Bronchial epithelial cell (primary cell): Measurements from ENCODE around the gene IL10. TPM values are rescaled to one million over a fixed set of nuclear protein-coding genes. Genes with fewer than 3 reads are reported as not detected.

Source experiments
- DNase-seq: peaks from one replicate; pipeline ENCODE4 v3.0.0-alpha.2; 2010; ENCODE audit warnings: low read depth
- FAIRE-seq: peaks from 2 replicates; lab custom pipeline; 2011; peaks lifted over from hg19 to GRCh38; lab: Jason Lieb, UNC
- H3K27me3 ChIP-seq: 2 replicates; pipeline ENCODE4 v1.5.1; 2011; ENCODE audit warnings: low read length; ENCODE audit not compliant: control insufficient read depth, insufficient read depth
- H3K36me3 ChIP-seq: 2 replicates; pipeline ENCODE4 v1.5.1; 2011; ENCODE audit warnings: low read length; ENCODE audit not compliant: control insufficient read depth, insufficient read depth
- H3K4me3 ChIP-seq: 2 replicates; pipeline ENCODE4 v1.5.1; 2011; ENCODE audit warnings: mild to moderate bottlenecking, low read depth, low read length, control low read depth
- CTCF ChIP-seq: IDR thresholded peaks from 2 replicates; pipeline ENCODE4 v1.5.1; 2011; ENCODE audit warnings: mild to moderate bottlenecking, moderate library complexity, low read length, control low read depth, inconsistent platforms; ENCODE audit not compliant: insufficient read depth, severe bottlenecking
- total RNA-seq: library from RNA; depleted of rRNA; stranded (reverse); fragments of >200 nt; gene quantifications from 2 replicates; pipeline ENCODE4 v1.2.1, GENCODE V29; 2014

The IL10 gene
- total RNA-seq, 1 donor from 2014 or later = not detected

DNA sequence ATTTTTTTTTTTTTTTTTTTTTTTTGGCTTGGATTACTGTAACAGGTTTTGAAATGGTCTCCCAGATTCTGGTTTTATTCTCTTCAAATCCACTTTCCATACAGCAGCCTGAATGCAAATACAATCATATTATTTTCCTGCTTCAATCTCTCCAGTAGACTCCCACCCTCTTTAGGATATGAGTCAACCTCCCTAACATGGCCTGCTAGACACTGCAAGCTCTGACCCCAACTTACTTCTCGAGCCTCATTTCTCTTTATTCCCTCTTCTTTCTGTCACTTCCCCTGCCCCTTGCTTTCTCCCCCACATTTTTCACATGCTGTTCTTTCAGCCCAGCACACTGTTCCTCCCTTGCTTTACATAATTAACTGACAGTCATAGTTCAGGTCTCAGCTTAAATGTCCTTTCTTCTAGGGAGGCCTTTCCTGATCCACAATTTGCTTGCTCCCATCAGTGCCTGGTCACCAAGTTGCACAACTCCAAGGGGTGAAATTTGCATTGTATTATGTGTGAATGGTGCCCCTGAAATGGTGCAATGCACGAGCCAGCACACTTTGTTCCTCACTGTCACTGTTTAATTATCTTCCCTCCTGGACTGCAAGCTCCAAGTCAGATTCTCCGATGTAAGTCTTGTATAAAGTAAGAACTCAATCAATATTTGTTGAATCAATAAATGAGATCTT is 23.8 kb downstream of the IL10 start:
- Histone ChIP-seq H3K27me3 (no peaks in the 10 kb centered on the region), H3K36me3 (no peaks in the 10 kb centered on the region), H3K4me3 (no peak overlapping the region)
- FAIRE-seq = no peak
- no peak for TF ChIP-seq CTCF
- DNase-seq = no peak

GRCh38 chr1:206745301-206745700 is 27.0 kb downstream of the IL10 start:
- no peak for FAIRE-seq

DNA sequence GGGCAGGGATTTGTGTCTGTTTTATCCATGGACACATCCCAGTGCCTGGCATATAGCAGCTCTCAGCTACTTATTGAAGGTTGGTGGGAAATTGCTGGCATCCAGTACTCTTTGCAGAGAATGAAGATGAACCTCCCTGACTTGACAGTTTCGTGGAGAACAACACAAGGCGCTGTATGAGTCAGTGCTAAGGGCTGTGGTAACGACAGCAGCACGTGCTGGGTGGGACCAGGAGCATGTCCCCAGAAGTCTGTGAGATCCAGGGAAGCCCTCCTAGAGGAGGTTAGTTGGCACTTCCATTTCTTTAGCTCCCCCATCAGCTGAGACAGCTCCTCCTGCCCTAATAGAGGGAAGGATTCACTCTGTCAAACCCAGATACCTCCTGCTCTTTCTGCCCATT is 27.6 kb downstream of the IL10 start:
- no peaks in the 10 kb centered on the region for H3K36me3 ChIP-seq
- no peak overlapping the region for H3K4me3 ChIP-seq
- no peaks in the 10 kb centered on the region for H3K27me3 ChIP-seq
- FAIRE-seq = no peak
- no peak for TF ChIP-seq CTCF
- DNase-seq = no peak

More at GRCh38 chr1:206745301-206745700, 27.0 kb downstream of the IL10 start:
- H3K27me3 ChIP-seq = no peaks in the 10 kb centered on the region
- no peaks in the 10 kb centered on the region for H3K36me3 ChIP-seq
- TF ChIP-seq CTCF = no peak
- DNase-seq = no peak
- H3K4me3 ChIP-seq = no peak overlapping the region

DNA sequence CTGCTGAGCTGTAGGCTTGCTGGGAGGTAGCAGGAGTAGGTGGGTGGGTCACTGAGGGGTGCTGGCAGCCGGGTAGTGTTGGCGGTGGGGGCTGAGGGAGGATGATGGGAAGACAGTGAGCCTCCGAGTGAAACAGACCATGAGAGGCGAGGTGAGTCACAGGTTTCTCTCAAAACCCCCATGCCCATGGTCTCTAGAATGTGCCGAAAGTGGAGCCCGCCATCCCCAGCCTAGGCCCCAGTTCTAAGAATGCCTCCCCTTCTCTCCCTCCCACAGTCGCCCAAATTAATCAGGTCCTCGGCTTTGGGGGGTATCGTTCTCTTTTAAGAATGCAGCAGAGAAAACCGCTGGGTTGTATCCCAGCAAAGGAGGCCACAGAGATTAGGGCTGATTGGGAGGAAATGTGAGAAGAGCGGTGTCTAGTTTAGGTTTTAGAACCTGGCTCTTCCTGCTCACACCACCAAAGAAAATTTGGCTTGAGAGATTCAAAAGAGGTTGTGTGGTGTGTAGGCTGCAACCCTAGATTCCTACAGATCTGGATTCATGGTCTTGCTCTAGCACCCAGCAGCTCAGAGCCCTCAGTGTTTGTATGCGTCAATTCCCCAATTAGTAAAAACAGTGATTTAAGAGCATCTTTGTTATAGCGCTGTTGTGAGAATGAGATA is 29.4 kb downstream of the IL10 start:
- Histone ChIP-seq H3K27me3 (no peaks in the 10 kb centered on the region), H3K4me3 (no peak overlapping the region), H3K36me3 (no peaks in the 10 kb centered on the region)
- no peak for TF ChIP-seq CTCF
- FAIRE-seq (no peak), DNase-seq (no peak)

- no peak for FAIRE-seq
Observed at GRCh38 chr1:206741142-206741701, 31.1 kb downstream of the IL10 start.

More at GRCh38 chr1:206741142-206741701, 31.1 kb downstream of the IL10 start:
- Histone ChIP-seq H3K36me3 (no peaks in the 10 kb centered on the region), H3K27me3 (no peaks in the 10 kb centered on the region), H3K4me3 (no peak overlapping the region)
- TF ChIP-seq CTCF = no peak
- DNase-seq = no peak
